HUDEP-2 (cell line): Measurements from ENCODE around the gene BLNK.
"Not testable (repeated sequence)": the region's sequence is repeated elsewhere in the genome, so short reads cannot be mapped to it uniquely, and the experiment has no call there.

Experiments used
- DNase-seq, 76 experiments: peaks; one replicate each; lab custom pipeline; 2025; ENCODE audit not compliant: unreplicated experiment in 76 of 76; lab: John Stamatoyannopoulos, UW

Gene BLNK

DNA sequence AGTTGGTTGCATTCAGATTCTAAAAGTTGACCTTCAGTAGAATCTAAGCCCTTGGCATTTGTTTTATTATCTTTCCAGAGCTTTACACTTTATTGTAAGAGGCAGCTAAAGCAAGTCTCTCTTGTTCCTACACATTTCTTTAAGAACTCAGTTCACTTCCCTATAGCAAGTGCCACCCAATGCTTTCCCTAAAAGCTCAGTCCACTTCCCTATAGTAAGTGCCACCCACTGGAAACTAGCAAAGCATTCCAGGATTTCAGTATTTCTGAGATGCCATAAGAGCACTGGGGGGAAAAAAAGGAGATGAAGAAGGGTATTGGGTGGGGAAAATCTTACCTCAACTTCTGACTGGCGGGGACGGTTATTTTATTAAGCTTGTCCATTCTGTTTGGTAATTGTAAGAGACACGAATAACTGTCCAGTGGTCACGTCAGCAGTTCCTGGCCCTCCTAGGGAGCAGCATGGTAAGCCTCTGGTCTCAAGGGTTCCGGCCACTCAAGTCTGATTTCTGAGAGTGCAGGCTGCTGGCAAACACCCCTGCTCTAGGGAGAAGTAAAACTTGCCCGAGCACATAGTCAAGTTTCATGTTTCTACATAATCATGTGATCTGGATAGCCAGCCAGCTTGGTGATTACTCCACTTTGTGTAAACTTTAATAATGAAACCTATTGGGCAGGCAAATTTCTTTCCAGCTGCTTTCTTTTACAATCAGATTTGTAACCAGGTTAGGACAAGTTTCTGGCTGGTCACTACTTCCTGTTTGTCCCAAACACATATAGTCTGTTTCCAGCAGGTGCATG is at the start of gene BLNK:
BLNK (minus strand) TSS at position 554 of the 800 bp plus-strand sequence; CDS start at position 383, 171 bp downstream.
- no peak for DNase-seq

DNA sequence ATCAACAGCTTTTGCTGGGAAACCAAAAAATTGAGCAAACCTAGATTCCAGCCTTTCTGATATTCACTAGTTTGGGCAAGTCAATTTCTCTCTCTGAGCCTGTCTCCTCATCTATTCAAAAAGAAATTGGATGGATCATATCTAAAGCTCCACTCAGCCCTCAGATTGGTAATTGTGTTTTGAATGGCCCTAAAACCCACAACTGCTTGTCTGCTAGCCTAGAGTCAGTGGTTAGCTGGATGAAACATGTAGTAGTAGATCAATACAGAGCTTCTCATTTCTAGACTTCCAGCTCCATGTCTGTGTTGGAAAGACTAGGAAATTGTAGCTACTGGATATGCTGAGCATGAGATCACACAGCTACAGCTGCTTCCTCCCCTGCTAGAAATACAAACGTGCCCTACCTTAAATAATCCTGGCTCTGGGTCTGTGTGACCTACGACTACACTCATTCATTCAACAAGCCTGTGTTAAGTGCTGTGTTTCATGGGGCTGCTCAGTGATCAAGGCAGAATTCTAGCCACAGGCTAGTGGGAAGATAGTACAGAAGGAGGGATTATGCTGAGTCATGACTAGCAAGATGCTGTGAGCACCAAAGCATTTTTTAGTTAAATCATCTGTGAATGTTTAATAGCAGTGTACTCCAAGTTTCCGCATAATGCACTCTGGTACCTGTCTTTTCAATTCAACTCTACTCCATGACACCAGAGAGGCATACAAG is 48.5 kb upstream of the BLNK start:
- no peak for DNase-seq

DNA sequence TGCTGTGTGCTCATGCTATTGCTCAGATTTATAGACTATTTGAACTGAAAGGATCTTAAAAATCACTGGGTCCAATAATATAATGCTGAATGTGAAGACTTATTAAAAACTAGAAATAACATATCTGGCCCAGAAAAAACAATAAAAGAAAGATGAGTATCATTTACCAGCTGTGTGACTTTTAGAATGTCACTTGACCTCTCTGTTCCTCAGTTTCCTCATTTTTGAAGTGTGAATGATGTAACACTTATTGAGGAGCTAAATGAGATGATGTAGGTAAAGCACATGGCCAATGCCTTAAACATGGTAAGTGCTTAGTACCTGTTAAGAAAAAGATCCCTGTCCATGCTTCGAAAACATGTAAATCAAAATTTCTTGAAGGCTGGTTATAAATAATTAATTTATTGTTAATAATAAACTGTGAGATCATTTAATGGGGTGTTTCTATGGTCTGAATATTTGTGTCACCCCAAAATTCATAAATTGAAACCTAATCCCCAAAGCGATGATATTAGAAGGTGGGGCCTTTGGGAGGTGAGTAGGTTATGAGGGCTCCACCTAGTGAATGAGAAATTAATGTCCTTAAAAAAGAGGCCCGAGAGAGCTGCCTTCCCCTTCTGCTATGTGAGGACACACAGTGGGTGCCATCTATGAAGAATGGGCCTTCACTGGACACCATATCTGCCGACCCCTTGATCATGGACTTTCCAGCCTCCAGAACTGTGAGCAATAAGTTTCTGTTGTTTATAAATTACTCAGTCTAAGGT is 45.9 kb upstream of the BLNK start:
- no peak for DNase-seq

DNA sequence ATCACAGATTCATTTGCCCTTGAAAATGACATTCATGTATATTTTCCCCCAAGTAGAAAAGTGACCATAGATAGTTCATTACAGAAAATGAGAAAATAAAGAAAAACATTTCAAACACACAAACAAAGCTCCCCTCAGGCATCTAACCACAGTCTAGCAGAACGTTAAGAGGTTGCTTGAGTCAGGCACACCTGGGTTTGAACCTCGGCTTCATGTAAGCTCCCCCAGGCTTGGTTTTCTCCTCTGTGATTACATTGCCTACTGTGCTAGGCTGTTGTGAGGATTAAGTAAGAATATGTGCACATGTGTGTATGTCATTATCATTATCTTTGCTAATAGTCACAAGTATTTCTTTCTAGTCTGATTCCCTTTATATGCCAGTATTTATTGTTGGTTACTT is 42.0 kb upstream of the BLNK start:
- no peak for DNase-seq

DNA sequence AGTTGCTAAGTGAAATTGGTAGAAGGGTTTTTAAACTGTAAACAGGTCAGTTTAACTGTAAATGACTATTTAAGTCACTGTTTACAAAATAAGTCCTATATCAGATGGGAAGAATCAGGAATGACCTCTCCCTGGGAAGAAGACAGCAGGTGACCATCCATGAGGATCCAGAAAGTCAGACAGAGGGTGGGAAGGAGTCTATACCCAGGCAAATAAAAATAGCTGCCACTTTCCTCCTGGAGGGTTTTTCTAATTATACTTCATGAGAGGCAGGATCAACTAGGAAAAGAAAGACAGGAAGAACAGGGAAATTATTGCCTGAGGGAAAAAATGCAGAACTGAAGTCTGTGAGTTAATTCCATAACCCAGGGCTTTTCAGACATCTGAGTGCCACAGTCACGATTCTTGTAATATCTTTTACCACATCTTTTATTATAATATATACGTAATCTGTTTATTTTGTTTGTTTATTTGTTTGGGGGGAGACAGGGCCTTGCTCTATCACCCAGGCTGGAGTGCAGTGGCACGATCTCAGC is 39.9 kb upstream of the BLNK start:
- no peak for DNase-seq

DNA sequence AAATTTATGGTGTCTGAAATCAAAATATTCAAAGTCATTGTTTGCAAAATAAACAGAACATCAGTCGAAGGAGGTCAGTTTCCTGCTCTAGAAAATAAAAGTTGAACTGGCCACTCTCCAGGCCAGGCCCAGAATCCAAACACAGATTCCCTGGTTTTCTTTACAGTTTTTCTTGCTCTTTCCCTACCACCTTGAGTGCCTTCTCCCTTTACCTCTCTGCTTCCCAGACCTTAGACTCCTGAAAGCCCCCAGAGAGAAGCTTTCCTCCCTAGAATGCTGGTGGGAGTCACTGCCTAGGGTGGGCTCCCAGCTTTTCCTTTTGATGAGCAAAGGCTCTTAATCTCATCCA is 38.9 kb upstream of the BLNK start:
- no peak for DNase-seq

DNA sequence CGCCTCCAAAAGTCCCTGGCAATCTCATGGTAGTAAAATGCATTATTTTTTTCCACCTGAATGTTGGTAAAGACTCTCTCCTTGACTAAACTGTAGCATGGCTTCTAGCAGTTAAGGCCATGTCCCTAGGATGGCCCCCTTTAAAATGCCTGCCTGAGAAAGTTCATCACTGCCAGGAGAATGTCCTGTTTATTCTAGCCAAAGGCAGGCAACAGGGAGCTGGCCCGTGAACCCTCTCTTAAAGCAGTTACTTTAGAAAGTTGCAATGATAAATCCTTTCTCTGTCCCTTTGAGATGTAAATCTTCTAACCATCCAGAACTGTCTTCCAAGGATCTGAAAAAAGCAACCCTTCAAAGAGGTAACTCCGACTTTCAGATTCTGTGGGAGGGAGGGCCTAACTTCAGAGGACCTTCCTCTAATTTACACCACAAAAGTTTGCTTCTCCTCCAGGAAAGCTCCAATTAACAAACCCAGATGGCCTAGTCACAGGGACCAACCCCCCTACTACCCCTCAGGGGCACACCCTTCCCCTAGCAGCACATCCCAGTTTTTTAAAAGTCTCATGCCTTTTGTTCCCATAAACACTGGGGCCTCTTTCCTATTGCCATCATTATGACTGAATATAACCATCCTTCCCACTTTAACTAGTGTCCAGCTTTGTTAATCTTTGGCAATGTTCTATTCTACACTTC is 38.4 kb upstream of the BLNK start:
- no peak for DNase-seq

DNA sequence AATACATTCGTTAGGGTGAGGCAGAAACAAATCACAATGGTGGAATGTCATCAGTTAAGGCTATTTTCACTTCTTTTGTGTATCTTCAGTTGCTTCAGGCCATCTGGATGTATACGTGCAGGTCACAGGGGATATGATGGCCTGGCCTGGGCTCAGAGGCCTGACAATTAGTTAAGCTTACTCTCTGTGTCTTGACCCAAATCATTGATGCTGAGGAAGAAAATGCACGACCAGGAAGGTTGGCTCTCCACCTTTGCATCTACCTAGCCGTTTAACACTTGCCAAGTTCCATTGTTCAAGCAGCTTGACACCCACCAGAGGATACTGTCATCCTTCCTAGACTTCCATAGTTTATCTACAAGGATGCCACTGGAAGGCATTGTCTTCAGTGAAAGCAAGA is 37.5 kb upstream of the BLNK start:
- DNase-seq = not testable (repeated sequence)

DNA sequence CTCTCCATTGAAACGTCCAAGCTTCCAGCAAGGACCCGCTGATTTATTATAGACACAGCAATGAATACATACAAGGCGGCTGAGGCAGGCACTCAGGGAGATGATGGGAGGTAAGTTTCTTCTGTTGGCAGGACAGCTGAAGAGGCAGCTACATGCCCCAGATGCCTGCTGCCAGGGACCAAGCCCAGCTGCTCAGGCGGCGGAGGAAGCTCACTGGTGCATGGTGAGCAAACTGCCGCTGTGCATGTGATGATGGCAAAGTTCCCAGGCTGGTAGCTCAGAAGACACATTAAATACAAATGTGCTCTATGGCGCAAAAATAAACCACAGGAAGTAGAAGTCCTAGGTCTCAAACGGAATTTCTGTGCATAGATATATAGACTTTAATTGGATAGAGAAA is 35.1 kb upstream of the BLNK start:
- peak in 1 of 76 experiments; percentile 3 for DNase-seq

DNA sequence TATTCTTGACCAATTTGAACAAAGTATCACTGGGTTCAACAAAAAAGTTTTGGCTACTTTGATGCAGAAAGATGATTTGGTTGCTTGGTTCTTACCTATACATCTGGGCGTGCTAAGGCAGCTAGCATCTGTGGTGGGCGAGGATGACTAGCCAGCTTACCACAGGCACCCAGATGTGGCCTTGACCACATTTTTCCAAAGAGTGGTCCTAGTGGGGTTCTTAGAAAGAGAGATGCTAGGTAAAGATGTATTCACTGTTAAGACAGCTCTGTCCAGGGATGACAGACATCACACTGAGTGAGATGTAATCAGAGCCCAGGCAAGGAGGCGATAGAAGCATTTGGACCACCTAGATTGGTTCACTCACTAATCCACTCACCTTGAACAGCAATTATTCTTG is 33.6 kb upstream of the BLNK start:
- no peak for DNase-seq

DNA sequence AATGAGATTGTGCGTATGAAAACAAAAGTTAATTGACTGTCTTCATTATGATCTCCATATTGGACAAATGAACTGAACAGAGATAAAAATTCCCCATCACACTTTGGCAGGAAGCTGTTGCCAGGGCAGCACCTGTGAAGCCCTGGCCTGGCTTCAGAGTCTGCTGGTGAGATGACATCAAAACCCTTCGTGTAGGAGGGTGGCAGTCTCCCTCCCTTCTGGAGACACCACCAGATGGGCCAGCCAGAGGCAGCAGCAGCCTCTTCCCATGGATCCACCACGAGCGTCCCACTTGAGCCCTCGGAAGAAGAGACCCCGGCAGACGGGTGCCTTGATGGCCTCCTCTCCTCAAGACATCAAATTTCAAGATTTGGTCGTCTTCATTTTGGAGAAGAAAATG is 32.9 kb upstream of the BLNK start, which contains the start of gene DNTT:
DNTT (plus strand) TSS at position 205 of the 400 bp plus-strand sequence; CDS start at position 269, 64 bp downstream.
- no peak for DNase-seq

DNA sequence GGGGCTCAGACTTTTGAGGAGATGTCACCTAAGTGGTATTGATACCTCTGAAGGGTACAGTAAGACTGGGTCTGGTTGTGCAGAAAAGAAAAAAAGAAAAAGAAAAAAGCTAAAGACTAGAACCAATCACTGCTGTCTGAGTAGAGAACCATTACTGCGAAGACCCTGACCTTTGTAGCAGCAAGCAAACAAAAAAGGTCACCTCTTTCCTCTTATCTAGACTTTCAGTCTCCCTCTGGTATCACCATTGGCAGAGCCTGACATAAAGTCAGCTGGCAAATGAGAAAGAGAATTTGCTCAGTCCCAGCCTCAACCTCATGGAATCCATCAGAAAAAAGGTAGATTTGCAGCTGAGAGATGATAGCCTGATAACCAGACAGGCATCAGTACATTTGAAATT is 30.2 kb upstream of the BLNK start:
- DNase-seq = no peak

DNA sequence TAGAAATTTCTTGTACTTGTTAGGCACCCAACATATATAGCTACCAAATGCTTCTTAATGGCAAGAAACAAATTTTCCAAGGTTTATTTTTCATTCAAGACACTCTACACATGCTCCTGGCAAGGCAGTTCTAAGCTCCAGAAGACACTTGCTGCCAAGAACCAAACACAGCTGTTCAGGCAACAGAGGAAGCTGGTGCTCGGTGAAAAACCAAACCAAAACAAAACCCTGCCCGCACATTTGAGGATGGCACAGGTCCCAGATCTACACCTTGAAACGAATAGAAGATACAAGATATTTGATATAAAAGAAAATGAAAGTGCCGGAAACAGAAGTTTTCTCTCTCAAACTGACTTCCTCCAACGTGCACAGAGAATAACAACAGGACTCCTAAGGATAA is 28.0 kb upstream of the BLNK start:
- DNase-seq = no peak

DNA sequence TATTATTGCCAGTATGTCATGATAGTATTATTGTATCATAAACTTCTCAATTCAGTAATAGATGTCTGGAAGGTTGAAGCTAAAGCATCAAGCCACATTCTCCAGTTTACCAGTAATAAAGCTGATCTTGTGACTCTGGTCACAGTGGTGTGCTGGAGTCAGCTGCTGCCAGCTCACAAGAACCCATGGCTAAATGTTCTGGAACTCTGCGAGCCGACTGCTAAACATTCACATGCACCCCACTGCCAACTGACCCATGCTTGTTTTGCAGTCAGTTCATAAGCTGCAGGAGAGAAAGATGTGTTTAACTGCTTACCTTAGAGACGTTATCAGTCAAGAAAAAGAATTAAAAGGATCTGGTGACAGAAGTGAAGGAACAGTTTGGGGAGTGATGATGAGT is 27.0 kb upstream of the BLNK start:
- no peak for DNase-seq

DNA sequence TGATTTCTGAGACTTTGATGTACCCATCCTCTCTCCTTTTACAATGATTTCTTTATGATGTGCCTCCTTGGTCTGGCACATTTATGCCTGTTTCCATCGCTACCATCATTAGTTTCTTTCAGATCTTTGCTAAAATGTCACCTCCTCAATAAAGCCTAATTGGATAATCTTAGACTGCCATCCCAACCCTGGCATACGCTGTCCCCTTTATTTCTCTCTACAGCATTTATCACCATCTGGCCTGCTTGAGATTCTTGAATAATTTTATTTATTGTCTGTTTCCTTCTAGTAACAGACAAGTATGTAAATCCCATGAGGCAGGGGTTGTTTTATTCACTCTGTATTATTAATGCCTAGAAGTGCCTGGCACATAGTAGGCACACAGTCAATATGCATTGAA is 26.1 kb upstream of the BLNK start:
- no peak for DNase-seq

DNA sequence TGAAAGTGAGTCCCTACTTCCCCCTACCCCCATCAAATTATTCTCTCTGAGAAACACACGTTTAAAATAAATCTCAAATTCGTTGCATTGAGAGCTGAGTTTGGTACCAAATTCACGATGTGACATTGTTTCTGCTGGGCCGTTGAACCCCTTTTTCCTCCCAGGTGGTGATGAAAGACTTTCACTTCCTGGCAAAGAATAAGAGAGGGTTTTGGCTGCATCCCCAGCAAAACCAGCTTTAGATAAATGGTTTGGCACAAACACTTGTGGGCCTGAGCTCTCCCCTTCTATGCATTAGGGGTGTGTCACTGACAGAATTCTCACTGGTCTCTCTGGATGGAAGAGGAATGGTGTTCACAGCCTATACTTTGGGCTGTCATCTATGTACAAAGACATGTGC is 24.1 kb upstream of the BLNK start:
- DNase-seq = no peak

DNA sequence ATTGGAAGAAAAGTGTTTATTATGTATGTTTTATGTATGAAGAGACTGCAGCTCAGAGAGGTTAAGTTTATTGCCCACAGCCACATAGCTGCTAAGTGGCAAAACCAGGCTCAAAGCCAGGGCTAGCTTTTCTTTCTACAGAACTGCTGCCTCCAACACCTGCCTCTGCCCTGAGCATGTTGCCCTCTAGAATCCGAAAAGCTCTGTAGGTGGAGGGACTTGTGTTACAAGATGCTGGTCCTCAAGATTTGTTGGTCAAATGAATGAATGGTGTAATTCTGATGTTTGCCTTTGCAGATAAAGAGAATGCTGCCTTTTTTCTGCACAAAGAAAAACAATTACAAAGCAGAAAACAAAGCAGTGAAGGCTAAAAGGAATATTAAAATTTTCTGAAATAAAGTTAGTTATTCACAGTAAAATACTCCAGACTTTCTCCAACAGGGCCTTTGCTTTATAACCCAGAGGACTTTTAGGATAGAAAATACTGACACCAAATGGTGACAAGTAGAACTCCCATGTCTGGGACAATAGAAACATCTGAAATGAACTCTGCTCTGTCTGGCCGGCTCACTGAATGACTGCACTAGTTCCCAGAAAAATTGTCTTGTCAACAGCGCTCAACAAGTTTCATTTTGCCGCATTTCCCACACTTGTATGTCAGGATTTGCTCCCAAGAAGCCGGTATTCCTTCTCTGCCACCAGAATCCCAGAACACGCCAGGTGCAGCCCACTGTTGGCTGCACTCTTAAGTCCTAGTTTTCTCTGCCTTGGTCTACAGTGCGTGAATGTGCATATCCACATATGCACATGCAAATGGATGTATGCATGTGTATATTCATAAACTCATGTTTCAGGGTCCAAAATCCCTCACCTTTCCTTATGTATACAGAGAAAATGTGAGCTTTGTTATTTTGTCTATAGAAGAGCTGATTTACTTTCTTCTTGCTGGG is 21.9 kb upstream of the BLNK start:
- peak in 12 of 76 experiments; percentile 1 to 26 (median 4) for DNase-seq

DNA sequence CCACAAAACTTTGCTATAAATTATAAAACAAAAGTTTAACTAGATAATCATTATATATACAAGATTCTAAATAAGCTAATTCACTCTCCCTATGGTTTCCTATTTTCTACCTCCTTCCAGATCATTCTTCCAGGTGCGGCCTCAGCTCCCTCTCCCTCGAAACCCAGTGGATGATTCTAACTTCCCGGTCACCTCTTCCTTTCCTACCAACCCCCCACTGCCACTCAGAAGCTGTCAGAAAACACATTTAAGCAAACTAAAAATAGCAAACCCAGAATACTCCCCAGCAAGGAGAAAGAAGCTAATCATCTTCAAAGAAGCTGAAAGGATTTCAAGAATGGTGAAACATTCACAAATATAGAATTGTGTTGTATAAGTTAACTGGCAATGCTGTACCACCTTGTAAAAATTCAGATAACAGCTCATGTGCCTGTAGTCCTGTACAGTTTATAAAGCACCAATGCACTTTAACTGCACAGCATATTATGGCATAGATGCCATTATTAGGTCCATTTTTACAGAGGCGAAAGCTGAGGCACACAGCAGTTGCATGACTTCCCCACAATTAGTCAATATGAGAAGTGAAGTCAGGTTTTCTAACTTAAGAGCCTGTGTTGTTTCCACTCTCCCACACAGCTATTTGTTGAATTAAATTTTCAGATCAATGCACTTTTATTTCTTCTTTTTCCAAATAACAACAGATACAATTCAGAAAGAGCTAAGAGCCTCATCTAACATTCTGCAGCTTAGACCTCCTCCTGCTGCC is 19.2 kb upstream of the BLNK start:
- no peak for DNase-seq
